ENCODE results near the gene CDRT15L2.
"Not testable (repeated sequence)": the region's sequence is repeated elsewhere in the genome, so short reads cannot be mapped to it uniquely, and the experiment has no call there.

CDRT15L2 gene

DNA sequence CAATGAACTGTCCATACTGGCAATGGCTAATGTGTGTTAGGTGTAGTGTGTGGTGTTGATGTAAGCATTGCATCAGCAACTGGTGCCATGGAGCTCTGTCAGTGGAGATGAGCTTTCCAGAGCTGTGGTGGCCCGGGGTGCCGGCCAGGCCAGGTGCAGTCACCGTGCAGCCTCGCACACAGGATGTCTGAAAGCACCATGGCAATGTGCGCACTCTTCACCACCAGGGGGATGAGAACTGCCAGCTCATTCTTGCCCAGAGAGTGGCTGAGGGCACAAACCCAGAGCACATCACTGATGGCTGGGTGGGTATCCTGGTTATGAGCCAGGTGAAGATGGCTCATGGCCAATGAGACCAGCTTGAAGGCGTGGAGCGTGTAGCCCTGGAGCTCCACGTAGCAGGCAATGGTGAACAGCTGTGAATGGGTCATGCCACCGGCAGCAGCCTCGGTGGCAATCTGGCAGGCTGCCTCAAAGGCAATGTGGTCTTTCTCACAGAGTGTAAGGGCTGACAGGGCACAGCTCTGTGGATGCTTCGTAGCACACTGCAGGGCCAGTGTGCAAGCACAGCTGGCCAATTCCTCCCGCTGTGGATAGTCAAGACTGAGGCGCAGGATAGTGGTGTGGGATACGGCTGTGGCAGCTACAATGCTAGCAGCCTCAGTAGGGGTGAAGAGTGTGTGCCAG lies 4.5 kb downstream of the CDRT15L2 start:
- DNase-seq = not testable (repeated sequence)

DNA sequence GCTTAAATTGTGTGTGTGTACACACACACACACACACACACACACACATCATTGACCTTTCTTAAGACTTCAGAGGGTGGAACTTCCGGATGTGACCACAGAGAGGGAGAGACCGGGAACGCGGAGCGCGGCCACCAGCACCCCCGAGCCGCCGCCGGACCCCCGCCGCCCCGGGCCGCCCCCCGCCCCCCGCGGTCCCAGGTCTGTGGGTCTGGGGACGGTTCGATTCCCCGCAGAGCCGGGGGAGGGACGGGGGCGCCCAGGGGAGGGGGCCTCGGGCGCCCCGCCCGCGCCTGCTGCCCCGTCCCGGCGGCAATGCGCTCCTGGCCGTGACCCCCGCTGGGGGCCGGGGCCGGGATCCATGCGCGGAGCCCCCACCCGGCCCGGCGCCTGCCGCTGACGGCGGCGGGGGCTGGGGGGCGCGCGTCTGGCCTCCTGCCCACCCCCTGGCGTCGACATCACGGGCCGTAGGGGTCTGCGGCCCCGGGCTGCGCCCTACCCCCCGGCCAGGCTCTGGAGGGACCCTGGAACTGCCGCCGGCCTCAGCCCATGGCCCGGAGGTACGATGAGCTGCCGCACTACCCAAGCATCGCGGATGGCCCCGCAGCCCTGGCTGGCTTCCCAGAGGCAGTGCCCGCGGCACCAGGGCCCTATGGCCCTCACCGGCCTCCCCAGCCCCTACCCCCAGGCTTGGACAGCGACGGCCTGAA lies 9.4 kb downstream of the CDRT15L2 start:
- DNase-seq = not testable (repeated sequence)

DNA sequence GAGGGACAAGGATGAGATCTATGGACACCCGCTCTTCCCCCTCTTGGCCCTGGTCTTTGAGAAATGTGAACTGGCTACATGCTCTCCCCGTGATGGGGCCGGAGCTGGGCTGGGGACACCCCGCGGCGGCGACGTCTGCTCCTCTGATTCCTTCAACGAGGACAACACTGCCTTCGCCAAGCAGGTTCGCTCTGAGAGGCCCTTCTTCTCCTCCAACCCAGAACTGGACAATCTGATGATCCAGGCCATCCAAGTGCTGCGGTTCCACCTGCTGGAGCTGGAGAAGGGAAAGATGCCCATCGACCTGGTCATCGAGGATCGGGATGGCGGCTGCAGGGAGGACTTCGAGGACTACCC lies 9.9 kb downstream of the CDRT15L2 start:
- DNase-seq = not testable (repeated sequence)

GRCh38 chr17:20591040-20591439 lies 11.5 kb downstream of the CDRT15L2 start:
- not testable (repeated sequence) for DNase-seq

GRCh38 chr17:20605568-20605967 lies 26.0 kb downstream of the CDRT15L2 start:
- not testable (repeated sequence) for DNase-seq

GRCh38 chr17:20609490-20609889 lies 30.0 kb downstream of the CDRT15L2 start:
- not testable (repeated sequence) for DNase-seq

- no peak for DNase-seq
Measured at GRCh38 chr17:20611309-20611708, 31.8 kb downstream of the CDRT15L2 start.

DNA sequence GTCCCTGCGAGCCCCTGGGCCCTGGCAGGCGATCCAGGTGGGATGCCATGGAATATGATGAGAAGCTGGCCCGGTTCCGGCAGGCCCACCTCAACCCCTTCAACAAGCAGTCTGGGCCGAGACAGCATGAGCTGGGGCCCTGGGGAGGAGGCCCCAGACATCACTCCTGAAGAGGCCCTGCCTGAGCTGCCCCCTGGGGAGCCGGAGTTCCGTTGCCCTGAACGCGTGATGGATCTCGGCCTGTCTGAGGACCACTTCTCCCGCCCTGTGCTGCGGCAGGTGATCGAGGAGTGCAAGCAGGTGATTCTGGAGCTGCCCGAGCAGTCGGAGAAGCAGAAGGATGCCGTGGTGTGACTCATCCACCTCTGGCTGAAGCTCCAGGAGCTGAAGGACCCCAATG lies 33.1 kb downstream of the CDRT15L2 start:
- no peak for DNase-seq

GRCh38 chr17:20613248-20613647 lies 33.7 kb downstream of the CDRT15L2 start:
- DNase-seq = no peak

- DNase-seq = no peak
Measured at GRCh38 chr17:20613905-20614304, 34.4 kb downstream of the CDRT15L2 start.

DNA sequence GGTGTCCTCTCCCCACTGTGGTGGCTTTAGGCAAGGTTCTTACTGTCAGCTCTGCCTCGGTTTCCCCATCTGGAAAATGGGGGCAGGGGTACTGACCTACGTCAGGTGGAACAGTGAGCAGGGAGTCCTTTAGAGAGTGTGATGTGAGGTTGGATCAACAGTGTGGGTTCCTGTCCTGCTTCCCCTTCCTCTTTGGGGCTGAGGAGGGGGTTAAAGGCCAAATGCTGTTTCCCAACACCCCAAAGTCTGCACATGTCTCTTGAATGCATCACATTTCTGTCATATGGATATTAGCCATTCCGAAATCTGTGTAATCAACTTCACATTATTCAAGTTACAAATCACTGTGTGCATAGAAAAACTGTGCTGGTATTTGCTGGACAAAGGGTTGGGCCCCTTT lies 35.9 kb downstream of the CDRT15L2 start:
- not testable (repeated sequence) for DNase-seq

All from EL (cell line).